SK-N-SH (cell line): ENCODE data around the gene CDH15. TPM values are rescaled to one million over a fixed set of nuclear protein-coding genes. Genes with fewer than 3 reads are reported as not detected.

Experiments used
- CTCF ChIA-PET: fragments of 300-600, 350-600 bp; formaldehyde crosslinking; extraction: SDS; loops from one replicate; lab custom pipeline; 2021; lab: Yijun Ruan, JAX
- POLR2A ChIA-PET: fragments of 350-600 bp; sonication (Branson Sonifier 250); formaldehyde crosslinking; extraction: SDS; loops from one replicate; lab custom pipeline; 2020; ENCODE audit warnings: antibody characterized with exemption, inconsistent platforms; lab: Yijun Ruan, JAX
- DNase-seq: peaks from one replicate; pipeline ENCODE4 v3.0.0; 2012
- H2AFZ ChIP-seq: fragments of 200-600 bp; sonication (generic); 2 replicates; pipeline ENCODE4 v1.8.1; 2016; ENCODE audit warnings: antibody characterized with exemption, mild to moderate bottlenecking, low read depth
- H3F3A ChIP-seq: fragments of 200-600 bp; sonication (generic); replicated peaks from 2 replicates; pipeline ENCODE3; 2016; ENCODE audit warnings: antibody characterized with exemption, mild to moderate bottlenecking; ENCODE audit not compliant: insufficient read depth
- H3K27ac ChIP-seq, 2 experiments: fragments of 200-500 bp in 1 of 2; fragments of 200-600 bp in 1 of 2; sonication (Bioruptor generic) in 1 of 2; sonication (generic), shearing (Covaris generic) in 1 of 2; 2 replicates each; pipeline versions ENCODE4 v1.5.1 to v1.6.1; 2014 to 2016; ENCODE audit warnings: low read depth in 2 of 2, inconsistent platforms in 1 of 2, low read length in 1 of 2, mild to moderate bottlenecking in 1 of 2, mixed read lengths in 1 of 2
- H3K27me3 ChIP-seq: fragments of 200-600 bp; sonication (generic), shearing (Covaris generic); 2 replicates; pipeline ENCODE4 v1.6.1; 2016; ENCODE audit warnings: mixed run types; ENCODE audit not compliant: insufficient read depth
- H3K36me3 ChIP-seq, 2 experiments: fragments of 200-500 bp in 1 of 2; fragments of 200-600 bp in 1 of 2; sonication (Bioruptor generic) in 1 of 2; sonication (generic) in 1 of 2; replicated peaks in 1 of 2; 2 replicates each; pipeline versions ENCODE3 to v1.5.1; 2014 to 2016; ENCODE audit warnings: low read length in 1 of 2, mild to moderate bottlenecking in 1 of 2; ENCODE audit not compliant: insufficient read depth in 2 of 2, control insufficient read depth in 1 of 2
- H3K4me1 ChIP-seq, 2 experiments: fragments of 200-500 bp in 1 of 2; fragments of 200-600 bp in 1 of 2; sonication (Bioruptor generic) in 1 of 2; sonication (generic), shearing (Covaris generic) in 1 of 2; 2 replicates each; pipeline versions ENCODE4 v1.5.1 to v1.6.1; 2014 to 2016; ENCODE audit warnings: low read depth in 1 of 2, low read length in 1 of 2, mixed run types in 1 of 2; ENCODE audit not compliant: insufficient read depth in 2 of 2, control insufficient read depth in 1 of 2
- H3K4me2 ChIP-seq: fragments of 200-600 bp; sonication (generic), shearing (Covaris generic); 2 replicates; pipeline ENCODE4 v1.6.1; 2017; ENCODE audit warnings: mixed run types
- H3K4me3 ChIP-seq, 2 experiments: fragments of 200-500 bp in 1 of 2; fragments of 200-600 bp in 1 of 2; sonication (Bioruptor generic) in 1 of 2; sonication (generic), shearing (Covaris generic) in 1 of 2; 2 replicates each; pipeline versions ENCODE4 v1.5.1 to v1.8.1; 2014 to 2016; ENCODE audit warnings: low read depth in 2 of 2, inconsistent platforms in 1 of 2, low read length in 1 of 2, mild to moderate bottlenecking in 1 of 2, mixed read lengths in 1 of 2, moderate library complexity in 1 of 2
- H3K79me2 ChIP-seq: fragments of 200-600 bp; sonication (generic); 2 replicates; pipeline ENCODE4 v1.8.1; 2017; ENCODE audit warnings: mild to moderate bottlenecking; ENCODE audit not compliant: insufficient read depth
- H3K9ac ChIP-seq: fragments of 200-600 bp; sonication (generic); 2 replicates; pipeline ENCODE4 v1.6.1; 2017; ENCODE audit warnings: mixed run types
- H3K9me2 ChIP-seq: fragments of 200-600 bp; sonication (generic); 2 replicates; pipeline ENCODE4 v1.6.1; 2017; ENCODE audit warnings: mixed run types
- H3K9me3 ChIP-seq: fragments of 200-600 bp; sonication (generic); 2 replicates; pipeline ENCODE4 v1.6.1; 2017; ENCODE audit warnings: mixed run types, mild to moderate bottlenecking, moderate library complexity
- H4K20me1 ChIP-seq: fragments of 200-600 bp; sonication (generic); 2 replicates; pipeline ENCODE4 v1.6.1; 2017; ENCODE audit warnings: mild to moderate bottlenecking, mixed run types; ENCODE audit not compliant: insufficient read depth
- ELF1 ChIP-seq: IDR thresholded peaks from 2 replicates; pipeline ENCODE4 v1.4.0; 2012
- EP300 ChIP-seq, 2 experiments: IDR thresholded peaks; 2 replicates each; pipeline versions ENCODE4 v1.4.0 to v1.6.1; 2012; ENCODE audit warnings: borderline replicate concordance in 1 of 2, low read depth in 1 of 2, low read length in 1 of 2
- FOXM1 ChIP-seq: IDR thresholded peaks from 2 replicates; pipeline ENCODE4 v1.4.0; 2012; ENCODE audit warnings: low read depth, mild to moderate bottlenecking
- RCOR1 ChIP-seq: fragments of 150-350 bp; IDR thresholded peaks from 2 replicates; pipeline ENCODE4 v1.6.1; 2017; ENCODE audit warnings: antibody characterized with exemption, low read length
- RFX5 ChIP-seq: IDR thresholded peaks from 2 replicates; pipeline ENCODE4 v1.6.1; 2012; ENCODE audit warnings: mild to moderate bottlenecking, improper control_type of control experiment, low read length
- TAF1 ChIP-seq: IDR thresholded peaks from 2 replicates; pipeline ENCODE4 v1.6.1; 2012; ENCODE audit warnings: low read depth, mild to moderate bottlenecking, low read length, moderate library complexity, borderline replicate concordance
- ZBTB33 ChIP-seq: IDR thresholded peaks from 2 replicates; pipeline ENCODE4 v1.4.0; 2012; ENCODE audit warnings: low read depth, borderline replicate concordance
- WGBS: methylation state at CpG from one replicate; pipeline ENCODE4 v1.1.6; 2017; ENCODE audit warnings: low lambda C conversion rate; 5-methylcytosine and 5-hydroxymethylcytosine counted together
- polyA plus RNA-seq, 3 experiments: library from polyadenylated mRNA; depleted of rRNA; stranded (reverse); fragments of >200 nt; gene quantifications; 2 replicates each; pipeline ENCODE4 v1.2.3, GENCODE V29; 2012

CDH15 gene
- polyA plus RNA-seq, 1 of the 3 experiments (the other 2 are of a cell fraction) = 0.03 TPM

- ChIA-PET CTCF (interaction anchor here (5.8 kb wide), 1 partner anchor 12 kb away, joined by 33 read pairs; no protein-coding TSS in a partner anchor), POLR2A (no interaction called here)
- H2AFZ ChIP-seq = no peak overlapping the region
- no peaks in the 10 kb centered on the region for H3F3A ChIP-seq
- 58% methylated on average over 19 of the region's 25 CpGs for WGBS
- H3K9ac ChIP-seq = no peak overlapping the region
- no peak for TF ChIP-seq FOXM1
- no peaks in the 10 kb centered on the region for H3K9me2 ChIP-seq
- H3K4me2 ChIP-seq = no peak overlapping the region
- DNase-seq = no peak
- no peaks in the 10 kb centered on the region; a peak in 1 of 4 replicates for H3K4me1 ChIP-seq
- no peaks in the 10 kb centered on the region for H3K9me3 ChIP-seq
- peaks cover 65% of the 10 kb centered on the region for H3K27me3 ChIP-seq
- H3K27ac ChIP-seq = no peak overlapping the region
- H3K36me3 ChIP-seq = no peaks in the 10 kb centered on the region
- H3K79me2 ChIP-seq = no peaks in the 10 kb centered on the region
- H4K20me1 ChIP-seq = no peaks in the 10 kb centered on the region
- no peak overlapping the region for H3K4me3 ChIP-seq
Observed at GRCh38 chr16:89179656-89180315, 8.2 kb downstream of the CDH15 start.

- DNase-seq = no peak
- H3K4me2 ChIP-seq = no peak overlapping the region
- H3F3A ChIP-seq = peaks cover 19% of the 10 kb centered on the region
- peaks cover 63% of the 10 kb centered on the region for H3K27me3 ChIP-seq
- no peaks in the 10 kb centered on the region for H3K9me2 ChIP-seq
- H3K36me3 ChIP-seq = no peaks in the 10 kb centered on the region
- H3K9ac ChIP-seq = no peak overlapping the region
- ChIA-PET CTCF (interaction anchor here (1.0 to 1.5 kb wide), 2 partner anchors 428 to 446 kb away, joined by 3 to 4 read pairs; no protein-coding TSS in a partner anchor), POLR2A (no interaction called here)
- H3K79me2 ChIP-seq = no peaks in the 10 kb centered on the region
- WGBS = 19% methylated on average over 11 of the region's 13 CpGs
- H3K4me3 ChIP-seq = no peak overlapping the region
- H4K20me1 ChIP-seq = peaks cover 10% of the 10 kb centered on the region; the same call in 1 of the 2 replicates
- H3K9me3 ChIP-seq = no peaks in the 10 kb centered on the region
- no peak for TF ChIP-seq RCOR1
- no peak for TF ChIP-seq RFX5
- no peak for TF ChIP-seq ZBTB33
- no peak for TF ChIP-seq FOXM1
- TF ChIP-seq TAF1 = no peak
- no peak for TF ChIP-seq EP300 (IDR thresholded peaks at IDR 0.05; ENCODE audit: borderline replicate concordance in 1 of 2, low read depth in 1 of 2, low read length in 1 of 2)
- no peak for TF ChIP-seq ELF1
- no peak overlapping the region for H3K27ac ChIP-seq
- H2AFZ ChIP-seq = no peak overlapping the region
- no peaks in the 10 kb centered on the region for H3K4me1 ChIP-seq
Observed at GRCh38 chr16:89183463-89183862, 11.9 kb downstream of the CDH15 start.
